PC-3 (cell line): ENCODE data around the gene CLTA.

ENCODE experiments used
- EZH2phosphoT487 ChIP-seq: fragments of 300-600 bp; sonication (generic); IDR thresholded peaks from 2 replicates; pipeline ENCODE4 v1.6.1; 2018; ENCODE audit warnings: mild to moderate bottlenecking, antibody characterized with exemption, low read length, borderline replicate concordance
- TF ChIP-seq, protein P1 (sequence below): fragments of 300-600 bp; sonication (generic); conservative IDR thresholded peaks from 2 replicates; pipeline ENCODE4 v1.5.1; 2017; ENCODE audit warnings: antibody characterized with exemption, low read depth, mild to moderate bottlenecking, low read length

DNA sequence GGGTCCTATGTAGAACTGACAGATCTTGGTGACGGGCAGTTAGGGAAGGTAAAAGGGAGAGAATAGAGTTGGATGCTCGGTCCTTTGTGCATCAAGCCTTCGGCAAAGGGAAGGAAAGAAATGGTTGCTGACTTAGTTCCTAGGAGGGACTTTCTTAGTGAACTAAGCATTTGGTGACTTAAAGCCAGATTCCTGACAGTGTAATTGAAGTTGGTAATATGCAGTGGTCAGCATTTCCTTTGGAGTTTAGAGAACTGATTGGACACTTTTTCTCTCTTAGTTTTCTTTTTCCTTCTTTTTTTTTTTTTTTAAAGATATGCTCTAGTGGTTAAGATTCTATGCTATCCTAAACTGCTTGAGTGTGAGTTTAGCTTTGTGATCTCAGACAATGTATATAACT lies 2.3 kb downstream of the CLTA start:
- TF ChIP-seq, protein P1, sequence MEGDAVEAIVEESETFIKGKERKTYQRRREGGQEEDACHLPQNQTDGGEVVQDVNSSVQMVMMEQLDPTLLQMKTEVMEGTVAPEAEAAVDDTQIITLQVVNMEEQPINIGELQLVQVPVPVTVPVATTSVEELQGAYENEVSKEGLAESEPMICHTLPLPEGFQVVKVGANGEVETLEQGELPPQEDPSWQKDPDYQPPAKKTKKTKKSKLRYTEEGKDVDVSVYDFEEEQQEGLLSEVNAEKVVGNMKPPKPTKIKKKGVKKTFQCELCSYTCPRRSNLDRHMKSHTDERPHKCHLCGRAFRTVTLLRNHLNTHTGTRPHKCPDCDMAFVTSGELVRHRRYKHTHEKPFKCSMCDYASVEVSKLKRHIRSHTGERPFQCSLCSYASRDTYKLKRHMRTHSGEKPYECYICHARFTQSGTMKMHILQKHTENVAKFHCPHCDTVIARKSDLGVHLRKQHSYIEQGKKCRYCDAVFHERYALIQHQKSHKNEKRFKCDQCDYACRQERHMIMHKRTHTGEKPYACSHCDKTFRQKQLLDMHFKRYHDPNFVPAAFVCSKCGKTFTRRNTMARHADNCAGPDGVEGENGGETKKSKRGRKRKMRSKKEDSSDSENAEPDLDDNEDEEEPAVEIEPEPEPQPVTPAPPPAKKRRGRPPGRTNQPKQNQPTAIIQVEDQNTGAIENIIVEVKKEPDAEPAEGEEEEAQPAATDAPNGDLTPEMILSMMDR = no peak
- TF ChIP-seq EZH2phosphoT487 = no peak
